Parathyroid adenoma (tissue), 2 donors: ENCODE data around the gene SBNO2.

ENCODE experiments used
- H2AFZ ChIP-seq: fragments of 300-600 bp; sonication (generic); one replicate; pipeline ENCODE4 v1.7.0; 2017; ENCODE audit warnings: antibody characterized with exemption, mild to moderate bottlenecking
- H3K27ac ChIP-seq: fragments of 300-600 bp; sonication (generic); one replicate; pipeline ENCODE4 v1.7.0; 2017
- H3K27me3 ChIP-seq: fragments of 300-600 bp; sonication (generic); one replicate; pipeline ENCODE4 v1.7.0; 2017; ENCODE audit warnings: low read length; ENCODE audit not compliant: control insufficient read depth, insufficient read depth
- H3K36me3 ChIP-seq: fragments of 300-600 bp; sonication (generic); one replicate; pipeline ENCODE4 v1.7.0; 2017; ENCODE audit warnings: low read length; ENCODE audit not compliant: control insufficient read depth, insufficient read depth
- H3K4me1 ChIP-seq: fragments of 300-600 bp; sonication (generic); one replicate; pipeline ENCODE4 v1.7.0; 2017; ENCODE audit warnings: control low read depth
- H3K4me2 ChIP-seq: fragments of 300-600 bp; sonication (generic); one replicate; pipeline ENCODE4 v1.7.0; 2017; ENCODE audit warnings: low read length
- H3K4me3 ChIP-seq: fragments of 300-600 bp; sonication (generic); one replicate; pipeline ENCODE4 v1.7.0; 2017; ENCODE audit warnings: low read depth, low read length
- H3K79me2 ChIP-seq: fragments of 300-600 bp; sonication (generic); one replicate; pipeline ENCODE4 v1.7.0; 2017; ENCODE audit warnings: control low read depth
- H3K9ac ChIP-seq: fragments of 300-600 bp; sonication (generic); one replicate; pipeline ENCODE4 v1.7.0; 2017; ENCODE audit warnings: mild to moderate bottlenecking
- H3K9me3 ChIP-seq: fragments of 300-600 bp; sonication (generic); one replicate; pipeline ENCODE4 v1.7.0; 2017; ENCODE audit warnings: low read length; ENCODE audit not compliant: control insufficient read depth
- TF ChIP-seq, protein P1 (sequence below): fragments of 300-600 bp; sonication (generic); IDR thresholded peaks from one replicate; pipeline ENCODE4 v1.7.0; 2017; ENCODE audit warnings: antibody characterized with exemption, mild to moderate bottlenecking
- donor health status: primary hyperparathyroidism.

The SBNO2 gene

GRCh38 chr19:1089891-1090290 is 84.2 kb downstream of the SBNO2 start:
- Histone ChIP-seq H3K4me2 (no peak overlapping the region), H3K27ac (no peak overlapping the region), H2AFZ (no peak overlapping the region), H3K9ac (no peak overlapping the region), H3K4me3 (no peak overlapping the region), H3K79me2 (peaks cover 18% of the 10 kb centered on the region), H3K4me1 (peaks cover 8% of the 10 kb centered on the region), H3K36me3 (no peaks in the 10 kb centered on the region), H3K27me3 (no peaks in the 10 kb centered on the region), H3K9me3 (no peaks in the 10 kb centered on the region)
- TF ChIP-seq, protein P1, sequence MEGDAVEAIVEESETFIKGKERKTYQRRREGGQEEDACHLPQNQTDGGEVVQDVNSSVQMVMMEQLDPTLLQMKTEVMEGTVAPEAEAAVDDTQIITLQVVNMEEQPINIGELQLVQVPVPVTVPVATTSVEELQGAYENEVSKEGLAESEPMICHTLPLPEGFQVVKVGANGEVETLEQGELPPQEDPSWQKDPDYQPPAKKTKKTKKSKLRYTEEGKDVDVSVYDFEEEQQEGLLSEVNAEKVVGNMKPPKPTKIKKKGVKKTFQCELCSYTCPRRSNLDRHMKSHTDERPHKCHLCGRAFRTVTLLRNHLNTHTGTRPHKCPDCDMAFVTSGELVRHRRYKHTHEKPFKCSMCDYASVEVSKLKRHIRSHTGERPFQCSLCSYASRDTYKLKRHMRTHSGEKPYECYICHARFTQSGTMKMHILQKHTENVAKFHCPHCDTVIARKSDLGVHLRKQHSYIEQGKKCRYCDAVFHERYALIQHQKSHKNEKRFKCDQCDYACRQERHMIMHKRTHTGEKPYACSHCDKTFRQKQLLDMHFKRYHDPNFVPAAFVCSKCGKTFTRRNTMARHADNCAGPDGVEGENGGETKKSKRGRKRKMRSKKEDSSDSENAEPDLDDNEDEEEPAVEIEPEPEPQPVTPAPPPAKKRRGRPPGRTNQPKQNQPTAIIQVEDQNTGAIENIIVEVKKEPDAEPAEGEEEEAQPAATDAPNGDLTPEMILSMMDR = no peak

GRCh38 chr19:1089126-1089771 is 84.8 kb downstream of the SBNO2 start:
- H3K9ac ChIP-seq = no peak overlapping the region
- H3K4me2 ChIP-seq = no peak overlapping the region
- H3K27me3 ChIP-seq = no peaks in the 10 kb centered on the region
- no peak overlapping the region for H2AFZ ChIP-seq
- no peak overlapping the region for H3K27ac ChIP-seq
- TF ChIP-seq, protein P1 = no peak
- H3K4me1 ChIP-seq = peaks cover 7% of the 10 kb centered on the region
- H3K36me3 ChIP-seq = no peaks in the 10 kb centered on the region
- no peaks in the 10 kb centered on the region for H3K9me3 ChIP-seq
- peaks cover 13% of the 10 kb centered on the region for H3K79me2 ChIP-seq
- H3K4me3 ChIP-seq = no peak overlapping the region

DNA sequence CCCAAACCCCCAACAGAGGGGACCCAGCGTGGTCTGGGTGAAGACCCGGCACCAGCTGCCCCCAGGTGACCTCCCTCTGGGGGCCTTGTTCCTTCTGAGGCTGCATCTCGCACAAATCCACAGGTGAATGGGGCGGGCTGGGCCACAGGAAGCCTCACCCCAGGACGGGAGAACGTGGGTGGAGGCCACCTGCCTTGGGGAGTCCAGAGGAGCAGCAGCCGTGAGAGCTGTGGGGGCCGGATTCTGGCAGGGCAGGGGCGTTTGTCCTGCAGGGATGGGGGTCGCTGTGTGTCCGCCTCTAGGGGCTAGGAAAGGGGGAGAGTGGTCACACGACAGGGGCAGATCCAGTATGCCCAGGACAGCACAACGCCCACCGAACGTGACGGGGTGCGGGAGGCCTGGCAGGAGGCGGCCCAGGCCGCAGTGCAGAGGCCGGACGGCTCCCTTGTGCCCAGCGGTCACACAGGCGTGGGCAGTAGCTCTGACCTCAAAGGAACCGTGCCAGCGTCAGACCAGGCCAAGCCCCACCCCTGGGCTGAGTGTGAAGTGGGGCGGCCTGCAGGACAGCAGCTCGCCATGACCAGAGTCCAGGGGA is 85.6 kb downstream of the SBNO2 start:
- no peak overlapping the region for H3K27ac ChIP-seq

GRCh38 chr19:1087813-1088415 is 86.2 kb downstream of the SBNO2 start:
- Histone ChIP-seq H3K36me3 (no peaks in the 10 kb centered on the region), H3K27ac (no peak overlapping the region), H3K4me2 (no peak overlapping the region), H3K9ac (no peak overlapping the region), H2AFZ (no peak overlapping the region), H3K9me3 (no peaks in the 10 kb centered on the region), H3K79me2 (peaks cover under 1% of the 10 kb centered on the region), H3K27me3 (no peaks in the 10 kb centered on the region), H3K4me1 (no peaks in the 10 kb centered on the region), H3K4me3 (no peak overlapping the region)
- TF ChIP-seq, protein P1 = no peak

More for the DNA sequence above, 85.6 kb downstream of the SBNO2 start:
- H3K4me1 ChIP-seq = no peaks in the 10 kb centered on the region
- H2AFZ ChIP-seq = no peak overlapping the region
- H3K79me2 ChIP-seq = peaks cover 6% of the 10 kb centered on the region
- no peak overlapping the region for H3K4me2 ChIP-seq
- no peaks in the 10 kb centered on the region for H3K27me3 ChIP-seq
- TF ChIP-seq, protein P1 = no peak
- H3K36me3 ChIP-seq = no peaks in the 10 kb centered on the region
- H3K4me3 ChIP-seq = no peak overlapping the region
- H3K9ac ChIP-seq = no peak overlapping the region
- no peaks in the 10 kb centered on the region for H3K9me3 ChIP-seq
